Fibroblast of lung (primary cell): Measurements from ENCODE around the gene ATP4A. TPM values are rescaled to one million over a fixed set of nuclear protein-coding genes. Genes with fewer than 3 reads are reported as not detected.

Experiments used
- DNase-seq, 2 donors: peaks; one replicate each; pipeline versions ENCODE4 v3.0.0 to v3.0.0-alpha.2; 2010; ENCODE audit warnings: low read depth in 2 of 2
- H2AFZ ChIP-seq: 2 replicates; pipeline ENCODE4 v1.5.1; 2012; ENCODE audit warnings: low read length, control low read depth, inconsistent platforms
- H3K27ac ChIP-seq: 2 replicates; pipeline ENCODE4 v1.5.1; 2011; ENCODE audit warnings: low read length, control low read depth; ENCODE audit not compliant: insufficient read depth
- H3K27me3 ChIP-seq: 2 replicates; pipeline ENCODE4 v1.5.1; 2011; ENCODE audit warnings: mild to moderate bottlenecking, low read length; ENCODE audit not compliant: control insufficient read depth, insufficient read depth
- H3K36me3 ChIP-seq: 2 replicates; pipeline ENCODE4 v1.5.1; 2011; ENCODE audit warnings: low read length; ENCODE audit not compliant: control insufficient read depth, insufficient read depth
- H3K4me1 ChIP-seq: 2 replicates; pipeline ENCODE4 v1.5.1; 2011; ENCODE audit warnings: low read length; ENCODE audit not compliant: control insufficient read depth, insufficient read depth; ENCODE audit errors: extremely low read depth
- H3K4me2 ChIP-seq: 2 replicates; pipeline ENCODE4 v1.5.1; 2011; ENCODE audit warnings: low read length, control low read depth; ENCODE audit not compliant: insufficient read depth; ENCODE audit errors: extremely low read depth
- H3K4me3 ChIP-seq, 4 experiments: fragments of 200-600 bp in 1 of 4; sonication (generic) in 1 of 4; replicated peaks in 1 of 4; 2 replicates each; pipeline ENCODE4 v1.5.1; 2011 to 2016; ENCODE audit warnings: low read length in 4 of 4, low read depth in 3 of 4, mild to moderate bottlenecking in 3 of 4, control low read depth in 2 of 4, inconsistent platforms in 1 of 4, mixed read lengths in 1 of 4; ENCODE audit not compliant: insufficient read depth in 1 of 4; ENCODE audit errors: control extremely low read depth in 1 of 4
- H3K79me2 ChIP-seq: 2 replicates; pipeline ENCODE4 v1.5.1; 2012; ENCODE audit warnings: mild to moderate bottlenecking, low read length, inconsistent platforms; ENCODE audit not compliant: control insufficient read depth, insufficient read depth
- H3K9ac ChIP-seq: 2 replicates; pipeline ENCODE4 v1.5.1; 2011; ENCODE audit warnings: mild to moderate bottlenecking, low read length, control low read depth; ENCODE audit not compliant: insufficient read depth
- H3K9me3 ChIP-seq: 2 replicates; pipeline ENCODE4 v1.5.1; 2012; ENCODE audit warnings: low read depth, low read length; ENCODE audit not compliant: control insufficient read depth, insufficient read depth
- H4K20me1 ChIP-seq: 2 replicates; pipeline ENCODE4 v1.5.1; 2011; ENCODE audit warnings: low read length; ENCODE audit not compliant: control insufficient read depth, insufficient read depth; ENCODE audit errors: extremely low read depth
- EZH2 ChIP-seq: IDR thresholded peaks from 2 replicates; pipeline ENCODE4 v1.5.1; 2012; ENCODE audit warnings: low read length, control low read depth, mild to moderate bottlenecking; ENCODE audit errors: missing control alignments
- polyA plus RNA-seq, 2 donors: library from polyadenylated mRNA; depleted of rRNA in 1 of 2; stranded (reverse) in 1 of 2; unstranded in 1 of 2; fragments of >200 nt; gene quantifications; 2 replicates each; pipeline ENCODE4 v1.2.1, GENCODE V29; 2011 to 2012; ENCODE audit warnings: missing spikeins in 1 of 2
- total RNA-seq: library from RNA; depleted of rRNA; stranded (reverse); fragments of >200 nt; gene quantifications from 2 replicates; pipeline ENCODE4 v1.2.1, GENCODE V29; 2014
- TF ChIP-seq, protein P1 (sequence below), 2 donors: IDR thresholded peaks in 1 of 2; conservative IDR thresholded peaks in 1 of 2; 1 replicate in 1 of 2; 2 replicates in 1 of 2; pipeline ENCODE4 v1.5.1; 2011 to 2012; ENCODE audit warnings: low read length in 2 of 2, control low read depth in 1 of 2, inconsistent platforms in 1 of 2, low read depth in 1 of 2, mild to moderate bottlenecking in 1 of 2

Gene ATP4A
- total and polyA plus RNA-seq, 2 donors (not counting 1 experiment from before 2014, with no cell fraction given) = not detected

- Histone ChIP-seq H3K79me2 (no peaks in the 10 kb centered on the region), H3K9me3 (no peaks in the 10 kb centered on the region), H4K20me1 (no peaks in the 10 kb centered on the region), H3K27ac (no peak overlapping the region), H3K4me2 (peak overlapping the region; percentile 75), H3K4me1 (peaks cover 10% of the 10 kb centered on the region), H3K4me3 (no peak overlapping the region), H3K27me3 (peaks cover 26% of the 10 kb centered on the region), H2AFZ (no peak overlapping the region), H3K9ac (no peak overlapping the region), H3K36me3 (no peaks in the 10 kb centered on the region)
- TF ChIP-seq, protein P1, sequence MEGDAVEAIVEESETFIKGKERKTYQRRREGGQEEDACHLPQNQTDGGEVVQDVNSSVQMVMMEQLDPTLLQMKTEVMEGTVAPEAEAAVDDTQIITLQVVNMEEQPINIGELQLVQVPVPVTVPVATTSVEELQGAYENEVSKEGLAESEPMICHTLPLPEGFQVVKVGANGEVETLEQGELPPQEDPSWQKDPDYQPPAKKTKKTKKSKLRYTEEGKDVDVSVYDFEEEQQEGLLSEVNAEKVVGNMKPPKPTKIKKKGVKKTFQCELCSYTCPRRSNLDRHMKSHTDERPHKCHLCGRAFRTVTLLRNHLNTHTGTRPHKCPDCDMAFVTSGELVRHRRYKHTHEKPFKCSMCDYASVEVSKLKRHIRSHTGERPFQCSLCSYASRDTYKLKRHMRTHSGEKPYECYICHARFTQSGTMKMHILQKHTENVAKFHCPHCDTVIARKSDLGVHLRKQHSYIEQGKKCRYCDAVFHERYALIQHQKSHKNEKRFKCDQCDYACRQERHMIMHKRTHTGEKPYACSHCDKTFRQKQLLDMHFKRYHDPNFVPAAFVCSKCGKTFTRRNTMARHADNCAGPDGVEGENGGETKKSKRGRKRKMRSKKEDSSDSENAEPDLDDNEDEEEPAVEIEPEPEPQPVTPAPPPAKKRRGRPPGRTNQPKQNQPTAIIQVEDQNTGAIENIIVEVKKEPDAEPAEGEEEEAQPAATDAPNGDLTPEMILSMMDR (conservative IDR thresholded peaks at IDR 0.05 in 1 of 2, IDR thresholded peaks at IDR 0.05 in 1 of 2; ENCODE audit: low read depth in 1 of 2, low read length in 2 of 2) = no peak
- TF ChIP-seq EZH2 = no peak
- no peak for DNase-seq
Measured at GRCh38 chr19:35510626-35510964, 52.9 kb downstream of the ATP4A start.

DNA sequence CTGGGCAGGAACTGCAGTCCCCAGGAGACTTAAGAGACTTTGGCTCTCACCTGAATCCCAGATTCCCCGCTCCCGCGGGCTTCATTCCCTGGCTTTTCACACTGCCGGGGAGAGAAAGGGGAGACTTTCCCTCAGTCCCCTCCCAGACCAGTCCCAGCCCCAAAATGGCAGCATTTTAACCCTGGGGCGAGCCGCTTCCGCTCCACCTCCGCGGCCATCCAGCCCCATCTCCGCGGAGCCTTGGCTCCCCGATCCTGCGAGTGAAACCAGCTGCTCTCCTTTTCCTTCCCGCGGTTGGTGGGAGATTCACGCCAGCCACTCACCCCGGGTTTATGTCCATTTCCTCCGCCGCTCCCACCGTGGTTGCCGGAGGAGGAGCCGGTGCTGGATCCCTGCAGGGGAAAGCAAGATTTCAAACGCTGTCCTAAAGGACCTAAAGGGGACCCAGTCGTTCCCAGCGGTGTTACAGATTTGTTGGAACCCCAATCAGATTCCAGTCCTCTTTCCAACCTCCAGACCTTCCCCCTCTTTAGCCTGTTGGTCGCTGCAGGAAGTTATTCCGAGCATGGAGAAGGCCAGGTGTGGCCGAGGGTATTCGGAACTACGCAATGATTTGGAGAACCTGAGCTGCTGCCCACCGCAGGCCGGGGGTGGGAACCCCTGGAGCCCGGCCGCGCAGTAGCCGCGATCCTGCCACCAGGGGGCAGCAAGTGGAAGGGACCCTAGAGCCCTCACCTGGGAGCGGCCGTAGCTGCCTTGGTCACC is 53.4 kb downstream of the ATP4A start:
- Histone ChIP-seq H3K27me3 (peaks cover 31% of the 10 kb centered on the region), H3K9ac (no peak overlapping the region)

DNA sequence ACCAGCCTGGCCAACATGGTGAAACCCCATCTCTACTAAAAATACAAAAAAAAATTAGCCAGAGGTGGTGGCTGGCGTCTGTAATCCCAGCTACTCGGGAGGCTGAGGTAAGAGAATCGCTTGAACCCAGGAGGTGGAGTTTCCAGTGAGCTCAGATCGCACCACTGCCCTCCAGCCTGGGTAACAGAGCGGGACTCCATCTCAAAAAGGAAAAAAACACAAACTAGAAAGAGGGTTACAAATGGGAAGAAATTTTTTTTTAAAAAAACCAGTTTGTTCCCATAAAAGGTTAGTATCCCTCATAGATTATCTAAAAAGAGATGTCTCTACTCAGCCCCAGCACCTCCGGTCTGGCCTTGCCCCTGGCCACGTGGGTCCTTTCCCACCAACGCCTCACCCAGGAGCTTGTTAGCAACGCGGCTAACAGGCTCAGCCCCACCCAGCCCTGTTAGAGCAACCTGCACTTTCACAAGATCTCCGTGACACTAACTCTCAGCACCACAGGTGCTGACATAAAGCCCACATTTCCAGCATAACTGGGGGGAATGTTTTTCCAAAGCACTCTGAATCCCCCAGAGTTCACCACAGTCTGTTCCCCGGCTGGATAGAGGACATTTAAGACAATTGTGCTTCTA is 54.3 kb downstream of the ATP4A start:
- no peak overlapping the region for H2AFZ ChIP-seq
- no peak for DNase-seq
- no peak for TF ChIP-seq EZH2
- TF ChIP-seq, protein P1 (conservative IDR thresholded peaks at IDR 0.05 in 1 of 2, IDR thresholded peaks at IDR 0.05 in 1 of 2; ENCODE audit: low read depth in 1 of 2, low read length in 2 of 2) = no peak
- H3K4me1 ChIP-seq = peaks cover 7% of the 10 kb centered on the region
- no peak overlapping the region for H3K9ac ChIP-seq
- H3K27me3 ChIP-seq = peaks cover 31% of the 10 kb centered on the region
- no peaks in the 10 kb centered on the region for H3K79me2 ChIP-seq
- no peak overlapping the region for H3K4me3 ChIP-seq
- no peak overlapping the region for H3K4me2 ChIP-seq
- no peaks in the 10 kb centered on the region for H4K20me1 ChIP-seq
- H3K27ac ChIP-seq = no peak overlapping the region
- H3K36me3 ChIP-seq = no peaks in the 10 kb centered on the region
- no peaks in the 10 kb centered on the region for H3K9me3 ChIP-seq

More for the DNA sequence above, 53.4 kb downstream of the ATP4A start:
- Histone ChIP-seq H3K36me3 (no peaks in the 10 kb centered on the region), H3K4me2 (peak overlapping the region; percentile 75), H4K20me1 (no peaks in the 10 kb centered on the region), H3K27ac (no peak overlapping the region), H2AFZ (peak overlapping the region; percentile 12), H3K4me1 (peaks cover 10% of the 10 kb centered on the region), H3K4me3 (peak overlapping the region; percentile 28 to 45 (median 36)), H3K9me3 (no peaks in the 10 kb centered on the region), H3K79me2 (no peaks in the 10 kb centered on the region)
- peak; percentile 21 to 22 for DNase-seq
- TF ChIP-seq, protein P1 (conservative IDR thresholded peaks at IDR 0.05 in 1 of 2, IDR thresholded peaks at IDR 0.05 in 1 of 2; ENCODE audit: low read depth in 1 of 2, low read length in 2 of 2) = peak; percentile 69 to 77
- TF ChIP-seq EZH2 = peak; percentile 64
